HepG2 (cell line): ENCODE results near the gene SPRY1. TPM values are rescaled to one million over a fixed set of nuclear protein-coding genes. Genes with fewer than 3 reads are reported as not detected.
A peak's percentile ranks its signal among the peaks of the same experiment; 100 is the strongest.

Source experiments
- CENPT ChIP-seq: sonication (generic); formaldehyde crosslinking; IDR thresholded peaks from 2 replicates; pipeline ENCODE4 v1.8.0; 2022; ENCODE audit warnings: low read depth, mild to moderate bottlenecking, moderate library complexity, missing genetic modification reagents
- HDAC1 ChIP-seq: sonication (generic); formaldehyde crosslinking; IDR thresholded peaks from 2 replicates; pipeline ENCODE4 v1.5.1; 2020; ENCODE audit warnings: mild to moderate bottlenecking, missing genetic modification reagents
- KAT7 ChIP-seq: IDR thresholded peaks from 2 replicates; pipeline ENCODE4 v1.6.1; 2018; ENCODE audit warnings: borderline replicate concordance, missing compliant biosample characterization
- KLF13 ChIP-seq: sonication (generic); formaldehyde crosslinking; IDR thresholded peaks from 2 replicates; pipeline ENCODE4 v1.4.0; 2020; ENCODE audit warnings: mild to moderate bottlenecking, missing genetic modification reagents
- MAZ ChIP-seq, 2 experiments: sonication (generic) in 1 of 2; formaldehyde crosslinking in 1 of 2; IDR thresholded peaks; 2 replicates each; pipeline versions ENCODE4 v1.5.0 to v1.6.1; 2012 to 2020; ENCODE audit warnings: low read depth in 2 of 2, mild to moderate bottlenecking in 2 of 2, borderline replicate concordance in 1 of 2, improper control_type of control experiment in 1 of 2, low read length in 1 of 2, missing genetic modification reagents in 1 of 2, moderate library complexity in 1 of 2
- MLLT10 ChIP-seq: sonication (generic); formaldehyde crosslinking; IDR thresholded peaks from 2 replicates; pipeline ENCODE4 v1.4.0; 2020; ENCODE audit warnings: missing genetic modification reagents
- NRL ChIP-seq: sonication (generic); formaldehyde crosslinking; IDR thresholded peaks from 2 replicates; pipeline ENCODE4 v1.5.0; 2020; ENCODE audit warnings: missing genetic modification reagents, mild to moderate bottlenecking, moderate library complexity, borderline replicate concordance
- ONECUT2 ChIP-seq: sonication (generic); formaldehyde crosslinking; IDR thresholded peaks from 2 replicates; pipeline ENCODE4 v1.4.0; 2020; ENCODE audit warnings: missing genetic modification reagents
- TCF12 ChIP-seq, 2 experiments: fragments of 450-650 bp in 1 of 2; sonication (generic) in 1 of 2; formaldehyde crosslinking in 1 of 2; IDR thresholded peaks; 2 replicates each; pipeline versions ENCODE4 v1.6.1 to v1.8.0; 2017 to 2022; ENCODE audit warnings: antibody characterized with exemption in 1 of 2, mild to moderate bottlenecking in 1 of 2, missing genetic modification reagents in 1 of 2, moderate library complexity in 1 of 2
- ZBTB3 ChIP-seq: sonication (generic); formaldehyde crosslinking; IDR thresholded peaks from 2 replicates; pipeline ENCODE4 v1.4.0; 2020; ENCODE audit warnings: low read depth, mild to moderate bottlenecking, moderate library complexity, missing genetic modification reagents, borderline replicate concordance
- ZC3H13 ChIP-seq: sonication (generic); formaldehyde crosslinking; IDR thresholded peaks from 2 replicates; pipeline ENCODE4 v1.8.1; 2023; ENCODE audit warnings: mild to moderate bottlenecking, missing genetic modification reagents, moderate library complexity
- ZFP37 ChIP-seq: sonication (generic); formaldehyde crosslinking; IDR thresholded peaks from 2 replicates; pipeline ENCODE4 v1.4.0; 2020; ENCODE audit warnings: missing genetic modification reagents, borderline replicate concordance
- ZNF652 ChIP-seq: IDR thresholded peaks from 2 replicates; pipeline ENCODE4 v1.6.1; 2016; ENCODE audit warnings: low read depth, borderline replicate concordance
- ZNF781 ChIP-seq: sonication (generic); formaldehyde crosslinking; IDR thresholded peaks from 2 replicates; pipeline ENCODE4 v1.5.1; 2020; ENCODE audit warnings: borderline replicate concordance, mild to moderate bottlenecking, missing genetic modification reagents; ENCODE audit errors: not compliant biosample characterization
- ZSCAN9 ChIP-seq: IDR thresholded peaks from 2 replicates; pipeline ENCODE4 v1.6.1; 2016; ENCODE audit warnings: borderline replicate concordance
- polyA plus RNA-seq, 8 experiments: library from polyadenylated mRNA; depleted of rRNA in 3 of 8; stranded (reverse) in 7 of 8; unstranded in 1 of 8; fragments of >200 nt; fragmentation: Illumina TruSeq in 4 of 8; extraction: Trizol in 4 of 8; gene quantifications; 2 replicates each; pipeline versions ENCODE4 v1.2.1 to v1.2.3, GENCODE V29; 2011 to 2016; ENCODE audit warnings: low read depth in 4 of 8, missing spikeins in 1 of 8, mixed read lengths in 1 of 8; ENCODE audit not compliant: insufficient read depth in 1 of 8
- total RNA-seq, 5 experiments: library from RNA; depleted of rRNA; stranded (reverse); fragments of >200 nt; fragmentation: Illumina TruSeq; extraction: Trizol; gene quantifications; 2 replicates each; pipeline ENCODE4 v1.2.3, GENCODE V29; 2016; ENCODE audit warnings: low read depth in 1 of 5
- TF ChIP-seq, protein P1 (sequence below): sonication (generic); formaldehyde crosslinking; IDR thresholded peaks from 2 replicates; pipeline ENCODE4 v1.4.0; 2020; ENCODE audit warnings: missing genetic modification reagents
- TF ChIP-seq, protein P2 (sequence below): sonication (generic); formaldehyde crosslinking; IDR thresholded peaks from 2 replicates; pipeline ENCODE4 v1.5.1; 2020; ENCODE audit warnings: missing genetic modification reagents, mild to moderate bottlenecking, borderline replicate concordance
- TF ChIP-seq, protein P3 (sequence below): sonication (generic); formaldehyde crosslinking; IDR thresholded peaks from 2 replicates; pipeline ENCODE4 v1.4.0; 2020; ENCODE audit warnings: missing genetic modification reagents

Gene SPRY1
- total and polyA plus RNA-seq, 2 of the 13 experiments (the other 11 are each of a cell fraction or from before 2014, with no cell fraction given) = 24.7 to 33.4 TPM

DNA sequence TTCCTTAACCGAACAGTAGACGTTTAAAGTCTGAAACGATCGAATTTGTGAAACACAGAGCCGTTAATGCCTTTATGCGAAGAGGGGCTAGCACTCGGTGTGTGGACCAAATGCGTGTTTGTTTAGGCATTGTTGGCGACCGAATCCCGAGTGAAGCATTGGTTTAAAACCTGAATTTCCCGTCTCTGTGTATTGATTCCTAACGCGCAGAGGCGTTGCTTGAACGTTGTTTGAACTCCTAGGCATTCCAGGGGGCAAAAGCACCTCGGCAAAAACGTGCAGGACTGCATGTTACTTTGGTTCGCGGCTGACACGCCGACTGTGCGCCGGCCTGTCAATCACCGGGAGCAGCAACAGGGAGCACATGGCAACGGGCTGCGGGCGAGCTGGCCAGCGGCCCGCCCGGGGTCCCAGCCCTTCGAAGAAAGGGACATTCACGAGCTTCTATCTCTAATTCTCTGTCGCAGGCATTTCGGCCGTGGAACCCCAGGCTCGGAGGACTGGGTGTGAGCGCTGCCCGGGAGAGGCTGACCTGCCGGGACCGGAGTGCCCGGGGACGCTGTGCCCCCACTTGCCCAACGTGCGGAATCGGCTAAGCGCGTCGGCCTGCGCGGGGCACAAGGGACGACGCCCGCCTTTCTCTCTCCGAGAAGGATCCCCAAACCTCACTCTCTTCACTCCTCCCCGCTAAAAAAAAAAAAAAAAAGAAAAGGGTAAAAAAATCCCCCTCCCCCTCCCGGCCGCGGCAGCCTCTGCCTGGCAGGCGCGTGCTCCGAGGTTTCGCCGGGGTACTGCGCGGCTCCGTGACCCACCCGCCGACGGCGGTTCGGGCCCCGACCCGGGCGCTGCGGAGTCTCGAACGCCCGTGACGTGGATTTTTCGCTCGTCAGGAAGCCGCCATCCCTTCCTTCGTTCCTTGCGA lies 810 bp downstream of the SPRY1 start (continued):
- TF ChIP-seq ZC3H13 (CRISPR knock-in tag) = peak; percentile 20; the same call in 1 of the 2 replicates
- no peak for TF ChIP-seq MAZ (IDR thresholded peaks at IDR 0.05; ENCODE audit: borderline replicate concordance, low read depth, low read length)
- TF ChIP-seq MAZ (CRISPR knock-in tag; IDR thresholded peaks at IDR 0.05; ENCODE audit: low read depth) = peak; percentile 74
- TF ChIP-seq, protein P1, sequence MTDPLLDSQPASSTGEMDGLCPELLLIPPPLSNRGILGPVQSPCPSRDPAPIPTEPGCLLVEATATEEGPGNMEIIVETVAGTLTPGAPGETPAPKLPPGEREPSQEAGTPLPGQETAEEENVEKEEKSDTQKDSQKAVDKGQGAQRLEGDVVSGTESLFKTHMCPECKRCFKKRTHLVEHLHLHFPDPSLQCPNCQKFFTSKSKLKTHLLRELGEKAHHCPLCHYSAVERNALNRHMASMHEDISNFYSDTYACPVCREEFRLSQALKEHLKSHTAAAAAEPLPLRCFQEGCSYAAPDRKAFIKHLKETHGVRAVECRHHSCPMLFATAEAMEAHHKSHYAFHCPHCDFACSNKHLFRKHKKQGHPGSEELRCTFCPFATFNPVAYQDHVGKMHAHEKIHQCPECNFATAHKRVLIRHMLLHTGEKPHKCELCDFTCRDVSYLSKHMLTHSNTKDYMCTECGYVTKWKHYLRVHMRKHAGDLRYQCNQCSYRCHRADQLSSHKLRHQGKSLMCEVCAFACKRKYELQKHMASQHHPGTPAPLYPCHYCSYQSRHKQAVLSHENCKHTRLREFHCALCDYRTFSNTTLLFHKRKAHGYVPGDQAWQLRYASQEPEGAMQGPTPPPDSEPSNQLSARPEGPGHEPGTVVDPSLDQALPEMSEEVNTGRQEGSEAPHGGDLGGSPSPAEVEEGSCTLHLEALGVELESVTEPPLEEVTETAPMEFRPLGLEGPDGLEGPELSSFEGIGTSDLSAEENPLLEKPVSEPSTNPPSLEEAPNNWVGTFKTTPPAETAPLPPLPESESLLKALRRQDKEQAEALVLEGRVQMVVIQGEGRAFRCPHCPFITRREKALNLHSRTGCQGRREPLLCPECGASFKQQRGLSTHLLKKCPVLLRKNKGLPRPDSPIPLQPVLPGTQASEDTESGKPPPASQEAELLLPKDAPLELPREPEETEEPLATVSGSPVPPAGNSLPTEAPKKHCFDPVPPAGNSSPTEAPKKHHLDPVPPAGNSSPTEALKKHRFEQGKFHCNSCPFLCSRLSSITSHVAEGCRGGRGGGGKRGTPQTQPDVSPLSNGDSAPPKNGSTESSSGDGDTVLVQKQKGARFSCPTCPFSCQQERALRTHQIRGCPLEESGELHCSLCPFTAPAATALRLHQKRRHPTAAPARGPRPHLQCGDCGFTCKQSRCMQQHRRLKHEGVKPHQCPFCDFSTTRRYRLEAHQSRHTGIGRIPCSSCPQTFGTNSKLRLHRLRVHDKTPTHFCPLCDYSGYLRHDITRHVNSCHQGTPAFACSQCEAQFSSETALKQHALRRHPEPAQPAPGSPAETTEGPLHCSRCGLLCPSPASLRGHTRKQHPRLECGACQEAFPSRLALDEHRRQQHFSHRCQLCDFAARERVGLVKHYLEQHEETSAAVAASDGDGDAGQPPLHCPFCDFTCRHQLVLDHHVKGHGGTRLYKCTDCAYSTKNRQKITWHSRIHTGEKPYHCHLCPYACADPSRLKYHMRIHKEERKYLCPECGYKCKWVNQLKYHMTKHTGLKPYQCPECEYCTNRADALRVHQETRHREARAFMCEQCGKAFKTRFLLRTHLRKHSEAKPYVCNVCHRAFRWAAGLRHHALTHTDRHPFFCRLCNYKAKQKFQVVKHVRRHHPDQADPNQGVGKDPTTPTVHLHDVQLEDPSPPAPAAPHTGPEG (CRISPR knock-in tag) = 0 out of 2 replicates have a peak, but pooled peaks have one; percentile 12
- TF ChIP-seq ZFP37 (CRISPR knock-in tag) = peak; percentile 78
- TF ChIP-seq, protein P2, sequence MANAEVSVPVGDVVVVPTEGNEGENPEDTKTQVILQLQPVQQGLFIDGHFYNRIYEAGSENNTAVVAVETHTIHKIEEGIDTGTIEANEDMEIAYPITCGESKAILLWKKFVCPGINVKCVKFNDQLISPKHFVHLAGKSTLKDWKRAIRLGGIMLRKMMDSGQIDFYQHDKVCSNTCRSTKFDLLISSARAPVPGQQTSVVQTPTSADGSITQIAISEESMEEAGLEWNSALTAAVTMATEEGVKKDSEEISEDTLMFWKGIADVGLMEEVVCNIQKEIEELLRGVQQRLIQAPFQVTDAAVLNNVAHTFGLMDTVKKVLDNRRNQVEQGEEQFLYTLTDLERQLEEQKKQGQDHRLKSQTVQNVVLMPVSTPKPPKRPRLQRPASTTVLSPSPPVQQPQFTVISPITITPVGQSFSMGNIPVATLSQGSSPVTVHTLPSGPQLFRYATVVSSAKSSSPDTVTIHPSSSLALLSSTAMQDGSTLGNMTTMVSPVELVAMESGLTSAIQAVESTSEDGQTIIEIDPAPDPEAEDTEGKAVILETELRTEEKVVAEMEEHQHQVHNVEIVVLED (CRISPR knock-in tag) = no peak; the same call in 1 of the 2 replicates
- TF ChIP-seq ZSCAN9 (CRISPR knock-in tag) = peak; percentile 17; the same call in 1 of the 2 replicates
- no peak for TF ChIP-seq ZBTB3 (CRISPR knock-in tag)
- peak; percentile 41; the same call in 1 of the 2 replicates for TF ChIP-seq MLLT10 (CRISPR knock-in tag)
- peak; percentile 53; the same call in 1 of the 2 replicates for TF ChIP-seq HDAC1 (CRISPR knock-in tag)
- TF ChIP-seq, protein P3, sequence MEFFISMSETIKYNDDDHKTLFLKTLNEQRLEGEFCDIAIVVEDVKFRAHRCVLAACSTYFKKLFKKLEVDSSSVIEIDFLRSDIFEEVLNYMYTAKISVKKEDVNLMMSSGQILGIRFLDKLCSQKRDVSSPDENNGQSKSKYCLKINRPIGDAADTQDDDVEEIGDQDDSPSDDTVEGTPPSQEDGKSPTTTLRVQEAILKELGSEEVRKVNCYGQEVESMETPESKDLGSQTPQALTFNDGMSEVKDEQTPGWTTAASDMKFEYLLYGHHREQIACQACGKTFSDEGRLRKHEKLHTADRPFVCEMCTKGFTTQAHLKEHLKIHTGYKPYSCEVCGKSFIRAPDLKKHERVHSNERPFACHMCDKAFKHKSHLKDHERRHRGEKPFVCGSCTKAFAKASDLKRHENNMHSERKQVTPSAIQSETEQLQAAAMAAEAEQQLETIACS (CRISPR knock-in tag) = no peak
- no peak for TF ChIP-seq KLF13
- peak; percentile 84 for TF ChIP-seq ZNF781
- TF ChIP-seq KAT7 (CRISPR knock-in tag) = peak; percentile 85
- TF ChIP-seq TCF12 (IDR thresholded peaks at IDR 0.05) = no peak
- TF ChIP-seq TCF12 (CRISPR knock-in tag; IDR thresholded peaks at IDR 0.05) = peak; percentile 68; the same call in 1 of the 2 replicates
- 0 out of 2 replicates have a peak, but pooled peaks have one; percentile 21 for TF ChIP-seq ZNF652 (CRISPR knock-in tag)
- no peak for TF ChIP-seq NRL (CRISPR knock-in tag)
- TF ChIP-seq ONECUT2 (CRISPR knock-in tag) = peak; percentile 82
- TF ChIP-seq CENPT = peak; percentile 52; the same call in 1 of the 2 replicates
